Measurements from ENCODE around the gene NUCKS1. TPM values are rescaled to one million over a fixed set of nuclear protein-coding genes. Genes with fewer than 3 reads are reported as not detected.

Gene NUCKS1
- total RNA-seq, 5 donors from 2014 or later (not counting 1 experiment from before 2014, with no cell fraction given): 84.0 to 101 (median 94.6) TPM

- Mint-ChIP-seq H3K27ac (no peak overlapping the region), H3K4me3 (no peak overlapping the region), H3K9me3 (no peaks in the 10 kb centered on the region), H3K4me1 (no peaks in the 10 kb centered on the region), H3K36me3 (peaks cover 44% of the 10 kb centered on the region), H3K27me3 (no peaks in the 10 kb centered on the region)
- no peaks in the 10 kb centered on the region for H3K9me3 ChIP-seq
- no peaks in the 10 kb centered on the region for H3K27me3 ChIP-seq (replicated peaks in 1 of 2; ENCODE audit: control insufficient read depth in 2 of 2, extremely low read depth in 1 of 2, insufficient read depth in 2 of 2, low read length in 1 of 2)
- CTCF ChIA-PET: interaction anchor here (0.6 to 4.7 kb wide), 9 partner anchors 40 to 845 kb away, joined by 3 to 63 read pairs (median 3); no protein-coding TSS in a partner anchor
- 90% methylated on average over 7 of the region's 8 CpGs for WGBS (ENCODE audit: insufficient coverage)
- no peak overlapping the region for H3K27ac ChIP-seq (ENCODE audit: low read length)
- peaks cover 28 to 81% of the 10 kb centered on the region in 2 donors for H3K36me3 ChIP-seq (ENCODE audit: control insufficient read depth in 2 of 2, extremely low read depth in 1 of 2, insufficient read depth in 1 of 2, low read length in 1 of 2)
- no peak for DNase-seq
- POLR2A ChIA-PET: no interaction called here
- no peak for ATAC-seq (replicated peaks in 1 of 4)
- no peaks in the 10 kb centered on the region for H3K4me1 ChIP-seq (ENCODE audit: control insufficient read depth in 1 of 2, extremely low read depth in 1 of 2, insufficient read depth in 2 of 2, low read length in 2 of 2)
- H3K4me3 ChIP-seq (ENCODE audit: control insufficient read depth in 1 of 2, extremely low read depth in 1 of 2, low read length in 1 of 2): no peak overlapping the region
These were observed 42.5 kb upstream of the NUCKS1 start for GRCh38 chr1:205792481-205792881.

GRCh38 chr1:205791568-205792180 lies 41.7 kb upstream of the NUCKS1 start:
- DNase-seq (peak in 34 of 35 experiments; percentile 20 to 77 (median 50)), ATAC-seq (replicated peaks in 1 of 4) (peak; percentile 82 to 91 (median 90))
- H3K4me1 ChIP-seq (ENCODE audit: control insufficient read depth in 1 of 2, extremely low read depth in 1 of 2, insufficient read depth in 2 of 2, low read length in 2 of 2): no peaks in the 10 kb centered on the region
- no peaks in the 10 kb centered on the region for H3K27me3 ChIP-seq (replicated peaks in 1 of 2; ENCODE audit: control insufficient read depth in 2 of 2, extremely low read depth in 1 of 2, insufficient read depth in 2 of 2, low read length in 1 of 2)
- 76% methylated on average over 4 of the region's 5 CpGs for WGBS (ENCODE audit: insufficient coverage)
- H3K4me3 ChIP-seq (ENCODE audit: control insufficient read depth in 1 of 2, extremely low read depth in 1 of 2, low read length in 1 of 2): no peak overlapping the region
- peaks cover 26 to 74% of the 10 kb centered on the region in 2 donors for H3K36me3 ChIP-seq (ENCODE audit: control insufficient read depth in 2 of 2, extremely low read depth in 1 of 2, insufficient read depth in 1 of 2, low read length in 1 of 2)
- Mint-ChIP-seq H3K4me3 (no peak overlapping the region), H3K4me1 (no peaks in the 10 kb centered on the region), H3K27me3 (no peaks in the 10 kb centered on the region), H3K36me3 (peaks cover 38% of the 10 kb centered on the region), H3K27ac (no peak overlapping the region), H3K9me3 (no peaks in the 10 kb centered on the region)
- CTCF ChIA-PET: interaction anchor here (0.6 to 4.7 kb wide), 12 partner anchors 20 to 843 kb away, joined by 3 to 63 read pairs (median 3); no protein-coding TSS in a partner anchor
- POLR2A ChIA-PET: no interaction called here
- no peaks in the 10 kb centered on the region for H3K9me3 ChIP-seq
- no peak overlapping the region for H3K27ac ChIP-seq (ENCODE audit: low read length)

GRCh38 chr1:205787287-205787916 lies 37.4 kb upstream of the NUCKS1 start:
- ATAC-seq (replicated peaks in 1 of 4): no peak
- peaks cover 19% of the 10 kb centered on the region for H3K36me3 Mint-ChIP-seq

GRCh38 chr1:205786601-205787000 lies 36.6 kb upstream of the NUCKS1 start:
- Histone ChIP-seq H3K27ac (ENCODE audit: low read length) (no peak overlapping the region), H3K4me3 (ENCODE audit: control insufficient read depth in 1 of 2, extremely low read depth in 1 of 2, low read length in 1 of 2) (no peak overlapping the region), H3K9me3 (no peaks in the 10 kb centered on the region), H3K4me1 (ENCODE audit: control insufficient read depth in 1 of 2, extremely low read depth in 1 of 2, insufficient read depth in 2 of 2, low read length in 2 of 2) (peaks cover 0 to 3% of the 10 kb centered on the region in 2 experiments), H3K36me3 (ENCODE audit: control insufficient read depth in 2 of 2, extremely low read depth in 1 of 2, insufficient read depth in 1 of 2, low read length in 1 of 2) (peaks cover 10 to 28% of the 10 kb centered on the region in 2 donors), H3K27me3 (replicated peaks in 1 of 2; ENCODE audit: control insufficient read depth in 2 of 2, extremely low read depth in 1 of 2, insufficient read depth in 2 of 2, low read length in 1 of 2) (peaks cover 0 to 3% of the 10 kb centered on the region in 2 experiments)
- ChIA-PET POLR2A (no interaction called here), CTCF (interaction anchor here in 1 of 2 donors (0.6 to 1.2 kb wide), 2 partner anchors 128 to 758 kb away, joined by 5 read pairs; no protein-coding TSS in a partner anchor)
- no CpG with 5 or more reads among the region's 4 CpGs for WGBS (ENCODE audit: insufficient coverage)
- no peak overlapping the region for H3K27ac Mint-ChIP-seq
- H3K4me3 Mint-ChIP-seq: no peak overlapping the region
- no peaks in the 10 kb centered on the region for H3K9me3 Mint-ChIP-seq
- no peak for ATAC-seq (replicated peaks in 1 of 4)
- no peak for DNase-seq
- H3K36me3 Mint-ChIP-seq: peaks cover 19% of the 10 kb centered on the region
- H3K27me3 Mint-ChIP-seq: no peaks in the 10 kb centered on the region
- H3K4me1 Mint-ChIP-seq: peaks cover 6 to 8% (median 7%) of the 10 kb centered on the region in 3 donors

More at GRCh38 chr1:205787287-205787916, 37.4 kb upstream of the NUCKS1 start:
- WGBS (ENCODE audit: insufficient coverage): 98% methylated on average over 6 of the region's 10 CpGs
- Histone ChIP-seq H3K4me1 (ENCODE audit: control insufficient read depth in 1 of 2, extremely low read depth in 1 of 2, insufficient read depth in 2 of 2, low read length in 2 of 2) (peaks cover 0 to 3% of the 10 kb centered on the region in 2 experiments), H3K27ac (ENCODE audit: low read length) (no peak overlapping the region), H3K27me3 (replicated peaks in 1 of 2; ENCODE audit: control insufficient read depth in 2 of 2, extremely low read depth in 1 of 2, insufficient read depth in 2 of 2, low read length in 1 of 2) (peaks cover 0 to 3% of the 10 kb centered on the region in 2 experiments), H3K9me3 (no peaks in the 10 kb centered on the region), H3K36me3 (ENCODE audit: control insufficient read depth in 2 of 2, extremely low read depth in 1 of 2, insufficient read depth in 1 of 2, low read length in 1 of 2) (peaks cover 13 to 36% of the 10 kb centered on the region in 2 donors), H3K4me3 (ENCODE audit: control insufficient read depth in 1 of 2, extremely low read depth in 1 of 2, low read length in 1 of 2) (no peak overlapping the region)
- DNase-seq: no peak
- Mint-ChIP-seq H3K9me3 (no peaks in the 10 kb centered on the region), H3K4me1 (peaks cover 6 to 8% (median 7%) of the 10 kb centered on the region in 3 donors), H3K27me3 (no peaks in the 10 kb centered on the region), H3K27ac (no peak overlapping the region), H3K4me3 (no peak overlapping the region)
- POLR2A ChIA-PET: interaction anchor here in 1 of 2 donors (0.6 kb wide), 1 partner anchor 16 kb away, joined by 6 read pairs; no protein-coding TSS in a partner anchor
- CTCF ChIA-PET: interaction anchor here (1.3 to 2.0 kb wide), 2 partner anchors 190 kb away, joined by 5 to 6 read pairs; no protein-coding TSS in a partner anchor

- ATAC-seq (replicated peaks in 1 of 4) (no peak), DNase-seq (no peak)
- H3K27ac ChIP-seq (ENCODE audit: low read length): no peak overlapping the region
- CTCF ChIA-PET: interaction anchor here in 1 of 2 donors (0.7 kb wide), 1 partner anchor 78 kb away, joined by 4 read pairs; no protein-coding TSS in a partner anchor
- peaks cover 8 to 16% of the 10 kb centered on the region in 2 donors for H3K36me3 ChIP-seq (ENCODE audit: control insufficient read depth in 2 of 2, extremely low read depth in 1 of 2, insufficient read depth in 1 of 2, low read length in 1 of 2)
- POLR2A ChIA-PET: no interaction called here
- no peaks in the 10 kb centered on the region for H3K9me3 ChIP-seq
- peaks cover 13% of the 10 kb centered on the region for H3K36me3 Mint-ChIP-seq
- H3K27me3 Mint-ChIP-seq: no peaks in the 10 kb centered on the region
- no CpG with 5 or more reads among the region's 9 CpGs for WGBS (ENCODE audit: insufficient coverage)
- no peak overlapping the region for H3K4me3 Mint-ChIP-seq
- H3K9me3 Mint-ChIP-seq: no peaks in the 10 kb centered on the region
- H3K27ac Mint-ChIP-seq: no peak overlapping the region
- H3K4me1 Mint-ChIP-seq: peaks cover 6 to 9% (median 8%) of the 10 kb centered on the region in 3 donors
- H3K27me3 ChIP-seq (replicated peaks in 1 of 2; ENCODE audit: control insufficient read depth in 2 of 2, extremely low read depth in 1 of 2, insufficient read depth in 2 of 2, low read length in 1 of 2): peaks cover 0 to 3% of the 10 kb centered on the region in 2 experiments
- peaks cover 0 to 3% of the 10 kb centered on the region in 2 experiments for H3K4me1 ChIP-seq (ENCODE audit: control insufficient read depth in 1 of 2, extremely low read depth in 1 of 2, insufficient read depth in 2 of 2, low read length in 2 of 2)
- H3K4me3 ChIP-seq (ENCODE audit: control insufficient read depth in 1 of 2, extremely low read depth in 1 of 2, low read length in 1 of 2): no peak overlapping the region
These were observed 35.5 kb upstream of the NUCKS1 start for GRCh38 chr1:205785446-205785845.

- Histone ChIP-seq H3K27ac (ENCODE audit: low read length) (no peak overlapping the region), H3K36me3 (ENCODE audit: control insufficient read depth in 2 of 2, extremely low read depth in 1 of 2, insufficient read depth in 1 of 2, low read length in 1 of 2) (peaks cover 0 to 2% of the 10 kb centered on the region in 2 donors), H3K27me3 (replicated peaks in 1 of 2; ENCODE audit: control insufficient read depth in 2 of 2, extremely low read depth in 1 of 2, insufficient read depth in 2 of 2, low read length in 1 of 2) (peaks cover 0 to 3% of the 10 kb centered on the region in 2 experiments), H3K4me3 (ENCODE audit: control insufficient read depth in 1 of 2, extremely low read depth in 1 of 2, low read length in 1 of 2) (no peak overlapping the region), H3K9me3 (no peaks in the 10 kb centered on the region), H3K4me1 (ENCODE audit: control insufficient read depth in 1 of 2, extremely low read depth in 1 of 2, insufficient read depth in 2 of 2, low read length in 2 of 2) (peaks cover 0 to 3% of the 10 kb centered on the region in 2 experiments)
- no peak overlapping the region for H3K4me3 Mint-ChIP-seq
- H3K27ac Mint-ChIP-seq: no peak overlapping the region
- DNase-seq (no peak), ATAC-seq (replicated peaks in 1 of 4) (no peak)
- H3K4me1 Mint-ChIP-seq: peaks cover 6 to 9% (median 8%) of the 10 kb centered on the region in 3 donors
- H3K27me3 Mint-ChIP-seq: no peaks in the 10 kb centered on the region
- H3K36me3 Mint-ChIP-seq: no peaks in the 10 kb centered on the region
- CTCF ChIA-PET: no interaction called here
- 95% methylated on average over 4 of the region's 4 CpGs for WGBS (ENCODE audit: insufficient coverage)
- POLR2A ChIA-PET: no interaction called here
- H3K9me3 Mint-ChIP-seq: no peaks in the 10 kb centered on the region
These were observed 33.9 kb upstream of the NUCKS1 start for GRCh38 chr1:205783904-205784303.

All from T-cell (primary cell).